Activated CD4-positive, alpha-beta T cell treated with anti-CD3 and anti-CD28 coated beads, Interleukin-2, amount 50 U/mL, for 48 hours (primary cell): ENCODE data around the gene TP73.

Experiments used
- DNase-seq, 2 experiments: peaks; one replicate each; pipeline ENCODE4 v3.0.0-alpha.2; 2020

Gene TP73

GRCh38 chr1:3674100-3675094 is 22.1 kb downstream of the TP73 start:
- no peak for DNase-seq

- no peak for DNase-seq
Measured at GRCh38 chr1:3675436-3675835, 23.1 kb downstream of the TP73 start.

- DNase-seq: peak; percentile 13 to 21
Measured at GRCh38 chr1:3676581-3677470, 24.5 kb downstream of the TP73 start.

- no peak for DNase-seq
Measured at GRCh38 chr1:3677484-3677883, 25.2 kb downstream of the TP73 start.

- DNase-seq: no peak
Measured at GRCh38 chr1:3678361-3679097, 26.2 kb downstream of the TP73 start.

GRCh38 chr1:3679098-3679555 is 26.8 kb downstream of the TP73 start:
- DNase-seq: no peak

- no peak for DNase-seq
Measured at GRCh38 chr1:3679799-3680453, 27.6 kb downstream of the TP73 start.

GRCh38 chr1:3680488-3681230 is 28.3 kb downstream of the TP73 start:
- DNase-seq: no peak

GRCh38 chr1:3681231-3681897 is 29.0 kb downstream of the TP73 start:
- no peak for DNase-seq

- DNase-seq: no peak
Measured at GRCh38 chr1:3681898-3682806, 29.8 kb downstream of the TP73 start.

GRCh38 chr1:3683197-3683596 is 30.9 kb downstream of the TP73 start:
- no peak for DNase-seq

- peak; percentile 7 to 29 for DNase-seq
Measured at GRCh38 chr1:3683992-3684391, 31.7 kb downstream of the TP73 start.

- no peak for DNase-seq
Measured at GRCh38 chr1:3685222-3685621, 32.9 kb downstream of the TP73 start.

GRCh38 chr1:3685906-3686305 is 33.6 kb downstream of the TP73 start:
- no peak for DNase-seq

- DNase-seq: no peak
Measured at GRCh38 chr1:3687504-3687903, 35.2 kb downstream of the TP73 start.

- peak in 1 of 2 experiments; percentile 16 for DNase-seq
Measured at GRCh38 chr1:3688356-3689137, 36.2 kb downstream of the TP73 start.

GRCh38 chr1:3689138-3689750 is 36.9 kb downstream of the TP73 start:
- DNase-seq: no peak

- no peak for DNase-seq
Measured at GRCh38 chr1:3690282-3691065, 38.2 kb downstream of the TP73 start.
